Osteoblast (primary cell): Measurements from ENCODE around the gene PRMT6. TPM values are rescaled to one million over a fixed set of nuclear protein-coding genes. Genes with fewer than 3 reads are reported as not detected.
A peak's percentile ranks its signal among the peaks of the same experiment; 100 is the strongest.
"Not testable (repeated sequence)": the region's sequence is repeated elsewhere in the genome, so short reads cannot be mapped to it uniquely, and the experiment has no call there.

Experiments used
- DNase-seq: peaks from one replicate; pipeline ENCODE4 v3.0.0; 2011; ENCODE audit warnings: low spot score, mixed read lengths; ENCODE audit not compliant: insufficient read length; ENCODE audit errors: missing footprints
- H2AFZ ChIP-seq: 2 replicates; pipeline ENCODE4 v1.6.0; 2011; ENCODE audit warnings: mild to moderate bottlenecking, low read length
- H3K27ac ChIP-seq: 2 replicates; pipeline ENCODE4 v1.5.1; 2011; ENCODE audit warnings: mild to moderate bottlenecking, low read depth, low read length, moderate library complexity
- H3K27me3 ChIP-seq: 2 replicates; pipeline ENCODE4 v1.6.0; 2012; ENCODE audit warnings: mild to moderate bottlenecking, control low read depth, inconsistent platforms, low read length, moderate library complexity; ENCODE audit not compliant: insufficient read depth
- H3K36me3 ChIP-seq: 2 replicates; pipeline ENCODE4 v1.5.1; 2011; ENCODE audit warnings: mild to moderate bottlenecking, low read length, control low read depth, moderate library complexity; ENCODE audit not compliant: insufficient read depth
- H3K4me1 ChIP-seq: 2 replicates; pipeline ENCODE4 v1.5.1; 2011; ENCODE audit warnings: mild to moderate bottlenecking, low read length, control low read depth, moderate library complexity; ENCODE audit not compliant: insufficient read depth
- H3K4me2 ChIP-seq: 2 replicates; pipeline ENCODE4 v1.6.0; 2011; ENCODE audit warnings: mild to moderate bottlenecking, low read length; ENCODE audit not compliant: insufficient read depth
- H3K4me3 ChIP-seq: fragments of 200-600 bp; sonication (generic); 3 replicates; pipeline ENCODE4 v1.5.1; 2012; ENCODE audit warnings: mild to moderate bottlenecking, low read length, inconsistent platforms; ENCODE audit not compliant: insufficient read depth
- H3K79me2 ChIP-seq: 2 replicates; pipeline ENCODE4 v1.6.0; 2012; ENCODE audit warnings: mild to moderate bottlenecking, low read length, control low read depth, inconsistent platforms; ENCODE audit not compliant: insufficient read depth
- H3K9me3 ChIP-seq: 2 replicates; pipeline ENCODE4 v1.5.1; 2011; ENCODE audit warnings: low read depth, low read length, control low read depth
- H4K20me1 ChIP-seq: 2 replicates; pipeline ENCODE4 v1.6.0; 2012; ENCODE audit warnings: mild to moderate bottlenecking, low read length, control low read depth; ENCODE audit not compliant: insufficient read depth
- total RNA-seq: library from RNA; depleted of rRNA; stranded (reverse); fragments of >200 nt; gene quantifications from 2 replicates; pipeline ENCODE4 v1.2.3, GENCODE V29; 2012
- TF ChIP-seq, protein P1 (sequence below): IDR thresholded peaks from 2 replicates; pipeline ENCODE4 v1.5.1; 2011; ENCODE audit warnings: mild to moderate bottlenecking, low read depth, low read length, moderate library complexity; ENCODE audit errors: extremely low read depth

The PRMT6 gene
- total RNA-seq, 1 donor = 22.4 TPM

- DNase-seq = no peak
- Histone ChIP-seq H3K4me1 (peaks cover 8% of the 10 kb centered on the region), H3K27me3 (no peaks in the 10 kb centered on the region), H3K36me3 (no peaks in the 10 kb centered on the region), H3K27ac (no peak overlapping the region), H2AFZ (no peak overlapping the region), H4K20me1 (no peaks in the 10 kb centered on the region), H3K4me2 (no peak overlapping the region), H3K4me3 (no peak overlapping the region), H3K9me3 (no peaks in the 10 kb centered on the region), H3K79me2 (no peaks in the 10 kb centered on the region)
- TF ChIP-seq, protein P1, sequence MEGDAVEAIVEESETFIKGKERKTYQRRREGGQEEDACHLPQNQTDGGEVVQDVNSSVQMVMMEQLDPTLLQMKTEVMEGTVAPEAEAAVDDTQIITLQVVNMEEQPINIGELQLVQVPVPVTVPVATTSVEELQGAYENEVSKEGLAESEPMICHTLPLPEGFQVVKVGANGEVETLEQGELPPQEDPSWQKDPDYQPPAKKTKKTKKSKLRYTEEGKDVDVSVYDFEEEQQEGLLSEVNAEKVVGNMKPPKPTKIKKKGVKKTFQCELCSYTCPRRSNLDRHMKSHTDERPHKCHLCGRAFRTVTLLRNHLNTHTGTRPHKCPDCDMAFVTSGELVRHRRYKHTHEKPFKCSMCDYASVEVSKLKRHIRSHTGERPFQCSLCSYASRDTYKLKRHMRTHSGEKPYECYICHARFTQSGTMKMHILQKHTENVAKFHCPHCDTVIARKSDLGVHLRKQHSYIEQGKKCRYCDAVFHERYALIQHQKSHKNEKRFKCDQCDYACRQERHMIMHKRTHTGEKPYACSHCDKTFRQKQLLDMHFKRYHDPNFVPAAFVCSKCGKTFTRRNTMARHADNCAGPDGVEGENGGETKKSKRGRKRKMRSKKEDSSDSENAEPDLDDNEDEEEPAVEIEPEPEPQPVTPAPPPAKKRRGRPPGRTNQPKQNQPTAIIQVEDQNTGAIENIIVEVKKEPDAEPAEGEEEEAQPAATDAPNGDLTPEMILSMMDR = no peak
Observed at GRCh38 chr1:107079249-107079648, 22.8 kb downstream of the PRMT6 start.

DNA sequence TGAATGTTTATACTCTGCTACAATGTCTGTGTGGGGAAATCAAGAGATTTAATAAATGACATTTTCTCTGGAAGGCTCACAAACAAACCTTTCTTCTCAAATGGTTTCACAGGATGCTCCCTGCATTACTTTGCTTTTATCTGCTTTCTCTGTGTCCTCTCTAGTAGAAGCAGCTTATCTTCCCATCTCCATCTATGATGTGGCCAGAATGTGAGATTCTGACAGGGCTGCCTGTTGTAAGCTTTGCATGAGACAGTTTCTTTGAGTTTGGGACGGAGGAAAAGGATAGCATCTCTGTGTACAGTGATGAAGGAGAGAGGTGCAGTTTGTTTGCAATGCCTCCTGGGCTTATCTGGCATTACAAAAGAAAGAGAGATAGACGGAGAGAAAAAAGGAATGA is 24.6 kb downstream of the PRMT6 start:
- no peaks in the 10 kb centered on the region for H3K9me3 ChIP-seq
- DNase-seq = no peak
- H3K36me3 ChIP-seq = no peaks in the 10 kb centered on the region
- H3K4me2 ChIP-seq = no peak overlapping the region
- no peaks in the 10 kb centered on the region for H3K79me2 ChIP-seq
- H3K27me3 ChIP-seq = no peaks in the 10 kb centered on the region
- no peak overlapping the region for H2AFZ ChIP-seq
- peaks cover 6% of the 10 kb centered on the region for H3K4me1 ChIP-seq
- no peak overlapping the region for H3K27ac ChIP-seq
- H3K4me3 ChIP-seq = no peak overlapping the region
- TF ChIP-seq, protein P1 = no peak
- no peaks in the 10 kb centered on the region for H4K20me1 ChIP-seq

- Histone ChIP-seq H2AFZ (no peak overlapping the region), H3K27me3 (no peaks in the 10 kb centered on the region), H3K79me2 (no peaks in the 10 kb centered on the region), H3K4me3 (no peak overlapping the region), H4K20me1 (no peaks in the 10 kb centered on the region), H3K9me3 (no peaks in the 10 kb centered on the region), H3K36me3 (no peaks in the 10 kb centered on the region), H3K4me1 (no peaks in the 10 kb centered on the region), H3K27ac (no peak overlapping the region), H3K4me2 (no peak overlapping the region)
- TF ChIP-seq, protein P1 = no peak
- DNase-seq = peak; percentile 9
Observed at GRCh38 chr1:107091418-107091817, 34.9 kb downstream of the PRMT6 start.

DNA sequence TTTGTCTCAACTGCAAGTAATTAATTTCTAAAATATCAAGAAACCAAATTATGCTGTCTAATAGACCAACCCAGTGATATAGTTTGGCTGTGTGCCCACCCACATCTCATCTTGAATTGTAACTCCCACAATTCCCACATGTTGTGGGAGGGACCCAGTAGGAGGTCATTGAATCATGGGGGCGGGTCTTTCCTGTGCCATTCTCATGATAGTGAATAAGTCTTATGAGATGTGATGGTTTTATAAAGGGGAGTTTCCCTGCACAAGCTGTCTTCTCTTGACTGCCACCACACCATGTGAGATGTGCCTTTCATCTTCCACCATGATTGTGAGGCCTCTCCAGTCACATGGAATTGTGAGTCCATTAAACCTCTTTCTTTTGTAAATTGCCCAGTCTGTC is 36.9 kb downstream of the PRMT6 start:
- H2AFZ ChIP-seq, H3K9me3 ChIP-seq, H3K27me3 ChIP-seq: not testable (repeated sequence)

More for the DNA sequence above, 36.9 kb downstream of the PRMT6 start:
- not testable (repeated sequence) for H3K4me2 ChIP-seq, H3K79me2 ChIP-seq, H3K4me1 ChIP-seq, H3K4me3 ChIP-seq, H3K36me3 ChIP-seq, DNase-seq, H4K20me1 ChIP-seq, H3K27ac ChIP-seq
